SK-MEL-5 (cell line): ENCODE measurements around the gene RNF40. TPM values are rescaled to one million over a fixed set of nuclear protein-coding genes. Genes with fewer than 3 reads are reported as not detected.

Source experiments
- DNase-seq: peaks from one replicate; pipeline ENCODE4 v3.0.0-alpha.2; 2016; ENCODE audit warnings: low read depth, low spot score
- in situ Hi-C: cut with HindIII; loops from 2 replicates; pipeline ENCODE4 v1.10.0; 2016; ENCODE audit warnings: low sequenced_read_pairs, high pct_unique_total_duplicates, low pct_unique_long_range_greater_than_20kb
- total RNA-seq: library from RNA; depleted of rRNA; stranded (reverse); fragments of >200 nt; shearing (Covaris generic); gene quantifications from 2 replicates; pipeline ENCODE4 v1.2.3, GENCODE V29; 2014

The RNF40 gene
- total RNA-seq, 1 experiment from 2014 or later = 120 TPM

DNA sequence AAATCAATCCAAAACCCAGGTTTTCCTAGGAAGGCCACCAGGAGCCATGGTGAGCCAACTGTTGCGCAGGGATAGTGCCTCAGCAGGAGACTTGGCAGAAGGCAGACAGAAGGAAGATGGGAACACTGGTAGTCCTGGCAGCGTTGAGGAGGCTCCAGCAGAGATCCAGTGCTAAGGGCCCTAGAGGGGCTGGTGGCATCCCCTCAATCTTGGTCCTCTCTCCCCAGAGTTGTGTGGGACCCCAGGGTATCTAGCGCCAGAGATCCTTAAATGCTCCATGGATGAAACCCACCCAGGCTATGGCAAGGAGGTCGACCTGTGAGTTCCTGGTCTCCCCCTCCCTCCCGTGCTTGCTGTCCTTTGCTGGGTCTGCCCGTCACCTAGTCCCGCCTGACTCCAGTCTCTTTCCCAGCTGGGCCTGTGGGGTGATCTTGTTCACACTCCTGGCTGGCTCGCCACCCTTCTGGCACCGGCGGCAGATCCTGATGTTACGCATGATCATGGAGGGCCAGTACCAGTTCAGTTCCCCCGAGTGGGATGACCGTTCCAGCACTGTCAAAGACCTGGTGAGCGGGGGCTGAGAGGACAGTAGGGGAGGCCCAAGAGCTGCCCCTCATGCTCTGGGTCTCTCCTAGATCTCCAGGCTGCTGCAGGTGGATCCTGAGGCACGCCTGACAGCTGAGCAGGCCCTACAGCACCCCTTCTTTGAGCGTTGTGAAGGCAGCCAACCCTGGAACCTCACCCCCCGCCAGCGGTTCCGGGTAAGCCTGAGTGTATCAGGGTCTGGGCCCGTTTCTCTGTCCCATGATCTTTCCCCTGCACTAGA lies 6.0 kb upstream of the RNF40 start:
- in situ Hi-C loops = no loop called here
- no peak for DNase-seq

DNA sequence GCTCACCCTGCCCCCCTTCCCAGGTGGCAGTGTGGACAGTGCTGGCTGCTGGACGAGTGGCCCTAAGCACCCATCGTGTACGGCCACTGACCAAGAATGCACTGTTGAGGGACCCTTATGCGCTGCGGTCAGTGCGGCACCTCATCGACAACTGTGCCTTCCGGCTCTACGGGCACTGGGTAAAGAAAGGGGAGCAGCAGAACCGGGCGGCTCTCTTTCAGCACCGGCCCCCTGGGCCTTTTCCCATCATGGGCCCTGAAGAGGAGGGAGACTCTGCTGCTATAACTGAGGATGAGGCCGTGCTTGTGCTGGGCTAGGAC lies 5.4 kb upstream of the RNF40 start:
- in situ Hi-C loops = no loop called here
- no peak for DNase-seq

DNA sequence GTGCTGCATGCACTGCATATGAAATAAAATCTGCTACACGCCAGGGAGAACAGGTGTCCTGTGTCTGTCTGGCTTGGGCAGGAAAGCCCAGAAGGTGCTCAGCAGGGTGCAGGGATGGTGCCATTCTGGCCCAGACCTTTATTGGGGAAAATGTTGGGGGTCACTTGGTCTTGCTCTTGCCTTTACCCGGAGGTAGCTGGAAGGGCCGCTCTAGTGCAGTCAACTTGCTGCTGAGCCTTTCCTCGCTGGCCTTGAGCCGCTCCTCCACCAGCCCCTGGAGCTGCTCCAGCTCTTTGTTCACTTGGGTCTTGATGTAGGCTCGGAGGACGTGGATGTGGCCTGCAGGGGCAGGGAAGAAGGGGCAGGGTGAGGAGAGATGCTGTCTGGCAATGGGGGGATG lies 4.8 kb upstream of the RNF40 start:
- in situ Hi-C loops = no loop called here
- DNase-seq = no peak

DNA sequence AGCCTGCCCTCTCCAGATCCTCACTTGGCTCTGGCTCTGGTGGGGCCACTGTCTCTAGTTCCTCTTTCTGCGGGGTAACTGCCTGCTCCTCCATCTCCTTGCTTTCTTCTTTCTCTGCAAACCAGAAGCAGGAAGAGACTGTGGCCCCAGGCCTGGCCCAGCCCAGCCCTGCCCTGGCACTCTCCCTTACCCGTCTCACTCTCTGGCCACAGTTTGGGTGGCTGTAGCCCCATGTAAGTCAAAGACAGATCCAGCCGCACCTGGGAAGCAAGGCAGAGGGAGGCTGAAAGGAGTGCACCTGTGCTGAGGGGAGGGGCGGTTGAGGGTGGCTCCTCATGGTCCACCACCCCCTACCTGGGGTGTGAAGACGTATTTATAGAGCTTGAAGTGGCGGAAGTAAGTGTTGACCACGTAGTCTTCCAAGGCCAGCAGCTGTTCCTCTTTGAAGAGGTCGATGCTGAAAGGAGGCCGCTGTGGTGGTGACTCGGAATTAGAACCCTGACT lies 3.1 kb upstream of the RNF40 start:
- DNase-seq = no peak
- in situ Hi-C loops = no loop called here

DNA sequence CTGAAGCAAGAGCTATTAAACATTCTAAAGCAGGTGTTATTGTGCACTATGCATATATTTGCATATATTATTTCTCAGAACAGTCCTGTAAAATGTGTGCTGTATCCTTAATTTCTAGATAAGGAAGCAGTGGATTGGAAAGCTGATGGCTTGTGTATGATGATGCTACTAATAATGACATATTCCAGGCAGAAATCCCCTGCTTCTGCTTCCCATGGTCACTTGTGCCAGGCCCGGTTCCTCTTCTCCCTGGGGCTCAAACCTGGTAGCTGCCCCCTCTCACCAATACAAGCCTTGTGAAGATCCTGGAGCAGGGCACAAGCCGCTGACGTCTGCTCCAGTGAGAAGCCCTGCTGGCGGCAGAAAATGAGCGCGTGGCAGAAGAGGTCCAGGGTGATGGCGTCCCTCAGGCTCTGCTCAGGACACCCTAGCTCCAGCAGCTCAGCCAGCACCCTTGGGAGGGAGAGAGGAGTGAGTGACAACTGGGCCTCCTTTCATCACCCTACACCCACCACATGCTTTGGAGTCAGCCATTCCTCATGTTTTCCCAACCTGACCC lies 2.0 kb upstream of the RNF40 start:
- in situ Hi-C loops = no loop called here

GRCh38 chr16:30760577-30761426 lies 1.3 kb upstream of the RNF40 start:
- in situ Hi-C loops = no loop called here
- DNase-seq = no peak

More for the DNA sequence above, 2.0 kb upstream of the RNF40 start:
- DNase-seq = no peak

DNA sequence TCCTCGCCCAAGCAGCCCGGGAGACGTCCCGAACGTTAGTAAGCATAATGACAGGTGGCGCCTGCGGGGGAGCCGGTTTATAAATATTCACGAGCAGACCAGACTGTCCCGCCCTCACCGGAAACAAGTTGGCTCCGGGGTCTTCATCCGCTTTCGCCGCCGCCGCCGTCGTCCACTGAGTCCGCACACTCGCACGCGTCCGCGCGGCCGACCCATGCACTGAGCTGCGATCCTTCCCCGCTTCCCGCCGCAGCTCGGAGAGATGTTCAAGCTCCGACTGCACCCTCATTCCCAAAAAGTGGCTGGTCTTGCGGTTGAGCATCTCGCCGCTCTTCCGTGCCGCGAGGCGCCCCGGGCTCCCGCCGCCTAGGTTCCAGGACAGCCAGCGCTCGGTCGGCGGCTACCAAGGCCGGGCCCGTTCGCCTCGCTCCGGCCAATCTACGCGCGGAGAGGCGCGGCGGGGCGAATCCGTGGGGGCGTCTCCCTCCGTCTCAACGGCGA lies 645 bp upstream of the RNF40 start:
- no peak for DNase-seq
- in situ Hi-C loops = no loop called here

GRCh38 chr16:30762991-30763725 lies 1.0 kb downstream of the RNF40 start:
- no peak for DNase-seq
- in situ Hi-C loops = no loop called here

DNA sequence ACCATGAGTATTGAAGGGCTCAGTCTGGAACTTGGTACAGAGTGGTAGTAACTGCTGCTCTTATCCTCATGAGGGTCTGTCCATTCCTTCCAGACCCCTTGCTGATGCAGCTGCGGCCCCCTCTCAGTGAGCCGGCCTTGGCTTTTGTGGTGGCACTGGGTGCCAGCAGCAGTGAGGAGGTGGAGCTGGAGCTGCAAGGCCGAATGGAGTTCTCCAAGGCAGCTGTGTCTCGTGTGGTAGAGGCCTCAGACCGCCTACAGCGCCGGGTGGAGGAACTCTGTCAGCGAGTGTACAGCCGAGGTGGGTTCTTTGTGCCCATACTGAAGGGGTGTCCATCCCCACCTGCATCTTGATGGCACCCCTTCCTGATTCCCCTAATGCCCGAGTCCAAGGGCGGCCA lies 2.0 kb downstream of the RNF40 start:
- no peak for DNase-seq
- in situ Hi-C loops = no loop called here

DNA sequence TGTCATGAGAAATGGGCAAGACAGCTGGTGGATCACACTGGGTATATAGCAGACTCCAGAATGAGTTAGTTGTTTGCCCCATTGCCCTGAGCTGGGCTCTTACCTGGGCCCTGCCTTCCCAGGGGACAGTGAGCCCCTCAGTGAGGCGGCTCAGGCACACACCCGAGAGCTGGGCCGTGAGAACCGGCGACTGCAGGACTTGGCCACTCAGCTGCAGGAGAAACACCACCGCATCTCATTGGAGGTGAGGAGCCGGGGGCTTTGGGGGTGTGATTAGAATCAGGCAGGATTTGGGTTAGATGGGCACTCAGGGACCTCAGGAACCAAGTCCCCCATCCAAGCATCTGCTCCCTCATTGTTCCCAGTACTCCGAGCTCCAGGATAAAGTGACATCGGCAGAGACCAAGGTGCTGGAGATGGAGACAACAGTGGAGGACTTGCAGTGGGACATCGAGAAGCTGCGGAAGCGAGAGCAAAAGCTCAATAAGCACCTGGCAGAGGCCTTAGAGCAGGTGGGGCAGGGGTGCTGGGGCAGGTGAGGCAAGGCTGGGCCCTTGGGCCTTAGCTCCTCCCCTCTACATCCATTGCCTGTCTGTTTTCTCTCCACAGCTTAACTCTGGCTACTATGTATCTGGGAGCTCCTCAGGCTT lies 2.8 kb downstream of the RNF40 start:
- DNase-seq = no peak
- in situ Hi-C loops = no loop called here

DNA sequence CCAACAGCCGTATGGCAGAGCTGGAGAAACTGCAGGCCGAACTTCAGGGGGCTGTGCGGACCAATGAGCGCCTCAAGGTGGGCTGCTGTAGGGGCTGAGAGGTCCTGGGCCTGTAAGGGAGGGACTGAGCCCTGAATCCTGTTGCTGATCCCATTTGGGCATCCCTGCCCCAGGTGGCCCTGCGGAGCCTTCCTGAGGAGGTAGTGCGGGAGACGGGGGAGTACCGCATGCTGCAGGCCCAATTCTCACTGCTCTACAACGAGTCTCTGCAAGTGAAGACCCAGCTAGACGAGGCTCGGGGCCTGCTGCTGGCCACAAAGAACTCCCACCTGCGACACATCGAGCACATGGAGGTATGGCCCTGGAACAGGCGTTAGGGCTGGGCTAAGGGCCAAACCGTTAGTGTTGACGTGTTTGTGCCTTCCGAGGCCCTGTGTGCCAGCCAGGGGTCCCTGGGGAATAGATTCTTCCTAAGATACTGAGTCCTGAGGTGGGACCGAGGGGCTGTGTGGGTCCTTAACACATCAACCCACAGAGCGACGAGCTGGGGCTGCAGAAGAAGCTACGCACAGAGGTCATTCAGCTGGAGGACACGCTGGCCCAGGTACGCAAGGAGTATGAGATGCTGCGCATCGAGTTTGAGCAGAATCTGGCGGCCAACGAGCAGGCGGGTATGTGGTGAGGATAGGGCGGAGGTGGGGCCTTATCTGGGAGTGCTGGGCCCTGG lies 4.2 kb downstream of the RNF40 start:
- in situ Hi-C loops = no loop called here

DNA sequence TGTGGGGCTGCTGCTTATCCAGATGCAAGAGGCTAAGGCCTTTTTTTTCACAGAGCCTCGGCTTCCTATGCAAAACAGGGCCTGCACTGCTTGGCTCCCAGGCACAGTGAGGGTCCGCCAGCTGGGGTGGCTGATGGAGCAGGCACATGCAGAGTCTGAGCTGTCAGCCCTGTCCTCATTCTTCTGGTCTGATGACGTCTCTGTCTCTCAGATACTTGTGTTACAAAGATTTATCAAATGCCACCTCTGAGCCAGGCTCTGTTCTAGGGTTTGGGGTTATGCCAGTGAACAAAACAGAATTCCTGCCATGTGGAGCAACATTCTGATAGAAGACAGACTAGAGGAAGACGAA lies 4.8 kb downstream of the RNF40 start:
- in situ Hi-C loops = no loop called here
- no peak for DNase-seq

More for the DNA sequence above, 4.2 kb downstream of the RNF40 start:
- DNase-seq = no peak

DNA sequence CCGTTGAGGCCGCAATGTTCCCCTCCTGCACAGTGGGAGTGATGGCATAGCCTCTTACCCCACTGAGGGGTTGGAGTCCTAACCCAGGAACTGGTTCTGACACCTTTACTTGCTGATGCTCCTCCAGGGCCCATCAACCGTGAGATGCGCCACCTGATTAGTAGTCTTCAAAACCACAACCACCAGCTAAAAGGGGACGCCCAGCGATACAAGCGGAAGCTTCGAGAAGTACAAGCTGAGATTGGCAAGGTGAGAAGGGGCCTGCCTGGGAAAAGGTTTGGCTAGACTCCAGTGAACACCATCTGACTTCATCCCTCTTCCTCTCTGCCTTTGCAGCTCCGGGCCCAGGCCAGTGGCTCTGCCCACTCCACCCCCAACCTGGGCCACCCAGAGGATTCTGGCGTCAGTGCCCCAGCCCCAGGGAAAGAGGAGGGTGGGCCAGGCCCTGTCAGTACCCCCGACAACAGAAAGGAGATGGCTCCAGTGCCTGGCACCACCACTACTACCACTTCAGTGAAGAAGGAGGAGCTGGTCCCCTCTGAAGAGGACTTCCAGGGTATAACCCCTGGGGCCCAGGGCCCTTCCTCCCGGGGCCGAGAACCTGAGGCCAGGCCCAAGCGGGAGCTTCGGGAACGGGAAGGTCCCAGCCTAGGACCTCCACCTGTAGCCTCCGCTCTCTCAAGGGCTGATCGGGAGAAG lies 5.8 kb downstream of the RNF40 start:
- in situ Hi-C loops = no loop called here
- no peak for DNase-seq

DNA sequence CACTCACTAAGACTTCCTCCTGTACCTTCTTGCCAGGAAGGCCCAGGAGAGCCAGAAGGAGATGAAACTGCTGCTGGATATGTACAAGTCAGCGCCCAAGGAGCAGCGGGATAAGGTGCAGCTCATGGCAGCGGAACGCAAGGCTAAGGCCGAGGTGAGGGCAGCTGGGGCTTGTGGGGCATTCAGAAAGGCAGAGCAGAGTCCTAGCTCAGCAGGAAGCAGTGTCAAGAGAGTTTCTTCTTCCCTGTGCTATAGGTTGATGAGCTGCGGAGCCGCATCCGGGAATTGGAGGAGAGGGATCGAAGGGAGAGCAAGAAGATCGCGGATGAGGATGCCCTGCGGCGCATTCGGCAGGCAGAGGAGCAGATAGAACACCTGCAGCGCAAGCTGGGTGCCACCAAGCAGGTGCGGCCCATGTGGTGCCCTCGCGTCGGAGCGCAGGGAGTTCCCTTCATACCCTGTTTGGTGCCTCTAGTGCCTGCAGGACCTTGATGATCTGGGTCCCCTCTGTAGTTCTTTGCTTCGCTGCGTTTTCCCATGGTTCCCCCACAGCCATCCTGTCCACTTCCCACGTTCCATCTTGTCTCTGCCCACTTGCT lies 6.6 kb downstream of the RNF40 start:
- in situ Hi-C loops = no loop called here
- DNase-seq = no peak

DNA sequence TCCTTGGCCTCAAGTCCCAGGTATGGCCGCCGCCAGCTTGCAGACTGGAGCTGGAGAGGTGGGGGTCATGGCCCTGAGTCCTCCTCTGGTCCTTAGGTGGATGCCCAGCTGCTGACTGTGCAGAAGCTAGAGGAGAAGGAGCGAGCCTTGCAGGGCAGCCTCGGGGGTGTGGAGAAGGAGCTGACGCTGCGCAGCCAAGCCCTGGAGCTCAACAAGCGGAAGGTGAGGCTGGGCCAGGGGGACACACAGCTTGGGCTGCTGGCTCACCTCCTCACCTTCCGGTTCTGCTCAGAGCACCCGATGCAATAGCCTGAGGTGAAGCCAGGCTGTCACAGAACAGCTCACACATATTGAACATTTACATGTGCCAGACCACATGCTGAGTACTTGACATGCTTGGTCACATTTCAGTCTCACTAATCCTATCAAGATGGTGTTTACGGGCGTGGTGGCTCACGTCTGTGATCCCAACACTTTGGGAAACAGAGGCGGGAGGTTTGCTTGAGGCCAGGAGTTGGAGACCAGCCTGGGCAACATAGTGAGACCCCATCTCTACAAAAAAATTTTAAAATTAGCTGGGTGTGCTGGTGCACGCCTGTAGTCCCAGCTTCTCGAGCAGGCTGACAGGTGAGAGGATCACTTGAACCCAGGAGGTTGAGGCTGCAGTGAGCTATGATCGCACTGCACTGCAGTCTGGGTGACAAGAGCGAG lies 7.4 kb downstream of the RNF40 start:
- DNase-seq = no peak
- in situ Hi-C loops = no loop called here
